MM.1S (cell line): ENCODE results near the gene AEBP1.

Experiments
- DNase-seq: peaks from one replicate; pipeline ENCODE4 v3.0.0-alpha.2; 2015
- H2AFZ ChIP-seq: fragments of 300-600 bp; sonication (generic); 2 replicates; pipeline ENCODE4 v1.6.0; 2016; ENCODE audit warnings: antibody characterized with exemption, low read length
- H3F3A ChIP-seq: fragments of 300-600 bp; sonication (generic); 2 replicates; pipeline ENCODE4 v1.6.1; 2016; ENCODE audit warnings: mild to moderate bottlenecking, antibody characterized with exemption, low read length, moderate library complexity, mixed read lengths; ENCODE audit not compliant: insufficient read depth
- H3K27ac ChIP-seq: fragments of 300-600 bp; sonication (generic); 2 replicates; pipeline ENCODE4 v1.5.1; 2016; ENCODE audit warnings: mild to moderate bottlenecking, low read length
- H3K27me3 ChIP-seq: fragments of 300-600 bp; sonication (generic); replicated peaks from 2 replicates; pipeline ENCODE4 v1.6.0; 2016; ENCODE audit warnings: low read length; ENCODE audit not compliant: insufficient read depth
- H3K36me3 ChIP-seq: fragments of 300-600 bp; sonication (generic); replicated peaks from 2 replicates; pipeline ENCODE4 v1.6.1; 2016; ENCODE audit warnings: mild to moderate bottlenecking, low read length, mixed read lengths; ENCODE audit not compliant: insufficient read depth
- H3K4me1 ChIP-seq: fragments of 300-600 bp; sonication (generic); 2 replicates; pipeline ENCODE4 v1.6.1; 2016; ENCODE audit warnings: low read length, mixed read lengths
- H3K4me2 ChIP-seq: fragments of 300-600 bp; sonication (generic); 2 replicates; pipeline ENCODE4 v1.6.0; 2016; ENCODE audit warnings: low read depth, low read length
- H3K4me3 ChIP-seq: fragments of 300-600 bp; sonication (generic); 2 replicates; pipeline ENCODE4 v1.5.1; 2016; ENCODE audit warnings: low read length, mixed read lengths
- H3K79me2 ChIP-seq: fragments of 300-600 bp; sonication (generic); 2 replicates; pipeline ENCODE4 v1.6.1; 2016; ENCODE audit warnings: mixed run types, low read length, mixed read lengths
- H3K9ac ChIP-seq: fragments of 300-600 bp; sonication (generic); 2 replicates; pipeline ENCODE4 v1.6.1; 2016; ENCODE audit warnings: low read length, mixed read lengths
- H3K9me2 ChIP-seq: fragments of 300-600 bp; sonication (generic); replicated peaks from 2 replicates; pipeline ENCODE4 v1.6.1; 2016; ENCODE audit warnings: mild to moderate bottlenecking, low read length, mixed read lengths; ENCODE audit not compliant: insufficient read depth
- H3K9me3 ChIP-seq: fragments of 300-600 bp; sonication (generic); replicated peaks from 2 replicates; pipeline ENCODE4 v1.6.1; 2016; ENCODE audit warnings: mild to moderate bottlenecking, low read length, mixed read lengths; ENCODE audit not compliant: insufficient read depth
- H4K20me1 ChIP-seq: fragments of 300-600 bp; sonication (generic); 2 replicates; pipeline ENCODE4 v1.6.1; 2016; ENCODE audit warnings: mild to moderate bottlenecking, low read length, moderate library complexity, mixed read lengths; ENCODE audit not compliant: insufficient read depth
- CTCF ChIP-seq: fragments of 300-600 bp; sonication (generic); IDR thresholded peaks from 2 replicates; pipeline ENCODE4 v1.5.1; 2016; ENCODE audit warnings: antibody characterized with exemption, low read length, mixed read lengths
- EZH2 ChIP-seq: fragments of 300-600 bp; sonication (generic); optimal IDR thresholded peaks from 2 replicates; pipeline ENCODE3; 2017; ENCODE audit warnings: low read depth, mild to moderate bottlenecking, antibody characterized with exemption, low read length, mixed read lengths
- EZH2phosphoT487 ChIP-seq: fragments of 300-600 bp; sonication (generic); IDR thresholded peaks from 2 replicates; pipeline ENCODE4 v1.6.1; 2018; ENCODE audit warnings: antibody characterized with exemption, low read length

Gene AEBP1

GRCh38 chr7:44156453-44157010 lies 52.4 kb downstream of the AEBP1 start:
- H3K4me3 ChIP-seq = no peak overlapping the region
- H3K27me3 ChIP-seq = no peaks in the 10 kb centered on the region
- H3K4me2 ChIP-seq = no peak overlapping the region
- DNase-seq = no peak
- no peak overlapping the region for H3K27ac ChIP-seq
- no peak for TF ChIP-seq EZH2phosphoT487
- TF ChIP-seq CTCF = no peak
- TF ChIP-seq EZH2 = no peak
- no peaks in the 10 kb centered on the region for H3F3A ChIP-seq
- no peak overlapping the region for H3K9ac ChIP-seq
- H2AFZ ChIP-seq = no peak overlapping the region
- no peaks in the 10 kb centered on the region for H3K9me3 ChIP-seq
- no peaks in the 10 kb centered on the region for H3K9me2 ChIP-seq
- no peaks in the 10 kb centered on the region for H3K4me1 ChIP-seq
- H3K79me2 ChIP-seq = no peaks in the 10 kb centered on the region
- H3K36me3 ChIP-seq = no peaks in the 10 kb centered on the region
- H4K20me1 ChIP-seq = no peaks in the 10 kb centered on the region

- Histone ChIP-seq H3K9ac (no peak overlapping the region), H3K9me2 (no peaks in the 10 kb centered on the region), H3K4me3 (no peak overlapping the region), H3K4me1 (no peaks in the 10 kb centered on the region), H3K36me3 (no peaks in the 10 kb centered on the region), H4K20me1 (no peaks in the 10 kb centered on the region), H3K27me3 (no peaks in the 10 kb centered on the region), H3K4me2 (no peak overlapping the region), H2AFZ (no peak overlapping the region), H3K27ac (no peak overlapping the region), H3F3A (no peaks in the 10 kb centered on the region), H3K79me2 (no peaks in the 10 kb centered on the region), H3K9me3 (no peaks in the 10 kb centered on the region)
- TF ChIP-seq EZH2 (no peak), EZH2phosphoT487 (no peak), CTCF (no peak)
- DNase-seq = no peak
These were observed 53.3 kb downstream of the AEBP1 start for GRCh38 chr7:44157116-44158080.

GRCh38 chr7:44158096-44158872 lies 54.1 kb downstream of the AEBP1 start:
- no peaks in the 10 kb centered on the region for H3K79me2 ChIP-seq
- H3K4me2 ChIP-seq = no peak overlapping the region
- no peak overlapping the region for H2AFZ ChIP-seq
- H3K4me3 ChIP-seq = no peak overlapping the region
- no peaks in the 10 kb centered on the region for H3K4me1 ChIP-seq
- no peaks in the 10 kb centered on the region for H3K27me3 ChIP-seq
- no peaks in the 10 kb centered on the region for H3K9me2 ChIP-seq
- no peaks in the 10 kb centered on the region for H3K36me3 ChIP-seq
- no peak for DNase-seq
- no peak overlapping the region for H3K9ac ChIP-seq
- no peaks in the 10 kb centered on the region for H3K9me3 ChIP-seq
- no peak for TF ChIP-seq CTCF
- no peak for TF ChIP-seq EZH2phosphoT487
- TF ChIP-seq EZH2 = no peak
- no peaks in the 10 kb centered on the region for H4K20me1 ChIP-seq
- no peak overlapping the region for H3K27ac ChIP-seq
- H3F3A ChIP-seq = no peaks in the 10 kb centered on the region
